Lower leg skin (tissue), 4 donors: Measurements from ENCODE around the gene SYT1. TPM values are rescaled to one million over a fixed set of nuclear protein-coding genes. Genes with fewer than 3 reads are reported as not detected.

Source experiments
- DNase-seq, 2 donors: peaks; one replicate each; pipeline ENCODE4 v3.0.0-alpha.2; 2019; ENCODE audit warnings: low spot score in 2 of 2
- H3K4me3 ChIP-seq: fragments of 200-600 bp; sonication (generic); 2 replicates; pipeline ENCODE4 v1.5.1; 2017; ENCODE audit warnings: mild to moderate bottlenecking, low read depth; ENCODE audit not compliant: poor library complexity, severe bottlenecking
- CTCF ChIP-seq, 3 donors: fragments of 450-650 bp; IDR thresholded peaks; one replicate each; pipeline ENCODE4 v1.5.1; 2016; ENCODE audit warnings: antibody characterized with exemption in 3 of 3, mild to moderate bottlenecking in 3 of 3, moderate library complexity in 2 of 3
- POLR2A ChIP-seq, 2 donors: fragments of 450-650 bp; IDR thresholded peaks; one replicate each; pipeline ENCODE4 v1.6.1; 2016 to 2017; ENCODE audit warnings: antibody characterized with exemption in 2 of 2, mild to moderate bottlenecking in 1 of 2, moderate library complexity in 1 of 2
- WGBS, 2 donors: methylation state at CpG; one replicate each; pipeline ENCODE4 v1.1.5; 2018; 5-methylcytosine and 5-hydroxymethylcytosine counted together
- intact Hi-C: fragments of 100-400 bp; cut with DNase I; formaldehyde crosslinking; loops from one replicate; pipeline ENCODE4 v1.15.0; 2023; ENCODE audit warnings: low total_unique reads
- total RNA-seq, 4 donors: library from RNA; depleted of rRNA; stranded (reverse); fragments of >200 nt; gene quantifications; one replicate each; pipeline ENCODE4 v1.1.0, GENCODE V29; 2016

SYT1 gene
- total RNA-seq, 4 donors from 2014 or later = 0.15 to 0.49 (median 0.29) TPM

GRCh38 chr12:79358716-79359300 is 494.2 kb downstream of the SYT1 start:
- DNase-seq = no peak
- intact Hi-C loops = no loop called here
- H3K4me3 ChIP-seq = no peak overlapping the region
- 66 to 79% methylated on average over 5 of the region's 5 CpGs for WGBS, 2 donors
- TF ChIP-seq CTCF (IDR thresholded peaks at IDR 0.05) = no peak
- no peak for TF ChIP-seq POLR2A (IDR thresholded peaks at IDR 0.05)

- H3K4me3 ChIP-seq = no peak overlapping the region
- intact Hi-C loops = no loop called here
- 69 to 73% methylated on average over 1 of the region's 1 CpG for WGBS, 2 donors
- TF ChIP-seq POLR2A (IDR thresholded peaks at IDR 0.05) (no peak), CTCF (IDR thresholded peaks at IDR 0.05) (no peak)
- DNase-seq = no peak
Observed at GRCh38 chr12:79360286-79360685, 495.7 kb downstream of the SYT1 start.

- no peak for DNase-seq
- no peak overlapping the region for H3K4me3 ChIP-seq
- intact Hi-C loops = no loop called here
- TF ChIP-seq POLR2A (IDR thresholded peaks at IDR 0.05) (no peak), CTCF (IDR thresholded peaks at IDR 0.05) (no peak)
Observed at GRCh38 chr12:79360936-79361335, 496.4 kb downstream of the SYT1 start.

GRCh38 chr12:79364197-79364596 is 499.6 kb downstream of the SYT1 start:
- intact Hi-C loops = no loop called here
- TF ChIP-seq POLR2A (IDR thresholded peaks at IDR 0.05) (no peak), CTCF (IDR thresholded peaks at IDR 0.05) (no peak)
- 78 to 80% methylated on average over 4 of the region's 4 CpGs for WGBS, 2 donors
- DNase-seq = no peak
- H3K4me3 ChIP-seq = no peak overlapping the region

- DNase-seq = no peak
- 65 to 76% methylated on average over 2 of the region's 2 CpGs for WGBS, 2 donors
- intact Hi-C loops = no loop called here
- TF ChIP-seq CTCF (IDR thresholded peaks at IDR 0.05) = no peak
- TF ChIP-seq POLR2A (IDR thresholded peaks at IDR 0.05) = no peak
- no peak overlapping the region for H3K4me3 ChIP-seq
Observed at GRCh38 chr12:79366374-79366773, 501.8 kb downstream of the SYT1 start.

- intact Hi-C loops = no loop called here
- 34 to 60% methylated on average over 3 of the region's 3 CpGs for WGBS, 2 donors
- no peak for DNase-seq
- TF ChIP-seq POLR2A (IDR thresholded peaks at IDR 0.05) = no peak
- TF ChIP-seq CTCF (IDR thresholded peaks at IDR 0.05) = no peak
- no peak overlapping the region for H3K4me3 ChIP-seq
Observed at GRCh38 chr12:79367032-79367589, 502.5 kb downstream of the SYT1 start.
